ENCODE results near the gene CCDC30. TPM values are rescaled to one million over a fixed set of nuclear protein-coding genes. Genes with fewer than 3 reads are reported as not detected.
A peak's percentile ranks its signal among the peaks of the same experiment; 100 is the strongest.

Gene CCDC30
- total RNA-seq, 4 donors from 2014 or later, result 1.1 to 2.7 (median 2.5) TPM

DNA sequence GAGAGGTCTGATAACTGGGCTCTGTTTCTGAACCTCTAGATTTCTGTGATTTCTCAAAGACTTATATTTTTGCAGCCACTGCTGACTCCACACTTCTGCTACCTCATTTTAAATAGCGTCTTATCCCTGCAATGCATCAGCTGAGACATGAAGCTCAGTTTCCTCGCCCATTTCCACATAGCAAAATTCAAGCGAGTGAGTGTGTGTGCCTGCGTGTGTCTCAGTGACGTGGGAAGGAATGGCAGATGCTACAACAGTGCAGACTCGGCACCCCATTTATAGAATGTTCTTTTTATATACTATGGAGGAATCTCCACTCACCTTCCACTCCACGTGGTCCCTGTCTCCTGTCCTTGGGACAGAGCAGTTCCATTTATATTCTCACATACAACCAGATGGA lies 43.0 kb upstream of the CCDC30 start:
- Histone ChIP-seq H3K4me3 (no peak overlapping the region), H3K27ac (peak overlapping the region in 3 of 4 donors; percentile 18 to 80 (median 64)), H3K9me3 (no peaks in the 10 kb centered on the region), H3K27me3 (no peaks in the 10 kb centered on the region), H3K36me3 (no peaks in the 10 kb centered on the region), H3K4me1 (peaks cover 2 to 42% (median 11%) of the 10 kb centered on the region in 3 donors)
- TF ChIP-seq POLR2AphosphoS5 (IDR thresholded peaks at IDR 0.05), result no peak
- TF ChIP-seq, protein P1, sequence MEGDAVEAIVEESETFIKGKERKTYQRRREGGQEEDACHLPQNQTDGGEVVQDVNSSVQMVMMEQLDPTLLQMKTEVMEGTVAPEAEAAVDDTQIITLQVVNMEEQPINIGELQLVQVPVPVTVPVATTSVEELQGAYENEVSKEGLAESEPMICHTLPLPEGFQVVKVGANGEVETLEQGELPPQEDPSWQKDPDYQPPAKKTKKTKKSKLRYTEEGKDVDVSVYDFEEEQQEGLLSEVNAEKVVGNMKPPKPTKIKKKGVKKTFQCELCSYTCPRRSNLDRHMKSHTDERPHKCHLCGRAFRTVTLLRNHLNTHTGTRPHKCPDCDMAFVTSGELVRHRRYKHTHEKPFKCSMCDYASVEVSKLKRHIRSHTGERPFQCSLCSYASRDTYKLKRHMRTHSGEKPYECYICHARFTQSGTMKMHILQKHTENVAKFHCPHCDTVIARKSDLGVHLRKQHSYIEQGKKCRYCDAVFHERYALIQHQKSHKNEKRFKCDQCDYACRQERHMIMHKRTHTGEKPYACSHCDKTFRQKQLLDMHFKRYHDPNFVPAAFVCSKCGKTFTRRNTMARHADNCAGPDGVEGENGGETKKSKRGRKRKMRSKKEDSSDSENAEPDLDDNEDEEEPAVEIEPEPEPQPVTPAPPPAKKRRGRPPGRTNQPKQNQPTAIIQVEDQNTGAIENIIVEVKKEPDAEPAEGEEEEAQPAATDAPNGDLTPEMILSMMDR (IDR thresholded peaks at IDR 0.05), result no peak
- no peak for TF ChIP-seq POLR2A (IDR thresholded peaks at IDR 0.05)
- no peak for TF ChIP-seq EP300 (IDR thresholded peaks at IDR 0.05)
- ATAC-seq, result peak; percentile 18
- 28 to 57% methylated on average over 7 of the region's 7 CpGs for WGBS, 2 donors (ENCODE audit: low coverage in 1 of 2)

DNA sequence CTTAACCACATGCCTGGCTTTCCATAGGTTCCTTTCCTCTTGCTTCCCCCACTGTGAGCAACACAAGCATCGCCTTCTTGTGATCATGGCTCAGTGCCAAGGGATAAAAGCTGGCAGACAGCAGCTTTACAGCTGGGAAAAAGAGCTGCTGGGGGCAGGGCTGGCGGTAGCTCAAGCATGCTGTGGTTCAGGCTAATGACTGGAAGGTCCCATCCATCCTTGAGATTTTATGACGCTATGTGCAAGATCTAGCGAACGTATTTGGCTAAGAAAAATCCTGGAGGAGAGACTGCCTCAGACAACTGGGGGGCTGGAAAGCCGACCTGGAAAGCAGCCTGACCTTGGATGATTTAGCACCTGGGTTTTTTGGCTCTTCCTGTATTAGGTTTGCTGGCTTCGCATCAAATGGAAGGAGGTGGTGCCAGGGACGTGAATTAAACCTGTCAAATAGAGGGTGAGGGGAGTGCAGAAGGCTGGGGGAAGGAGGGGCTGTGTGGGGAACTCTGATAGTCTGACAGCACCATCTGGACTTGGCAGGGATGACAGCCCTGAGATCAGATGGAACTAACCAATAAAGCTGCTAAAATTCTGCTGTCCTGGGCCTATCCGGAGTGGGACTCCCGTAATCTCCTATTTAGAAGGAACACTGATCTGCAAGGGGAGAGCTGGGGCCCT lies 42.0 kb upstream of the CCDC30 start:
- Histone ChIP-seq H3K4me1 (peaks cover 2 to 42% (median 11%) of the 10 kb centered on the region in 3 donors), H3K27ac (peak overlapping the region in 3 of 4 donors; percentile 37 to 80 (median 64)), H3K27me3 (no peaks in the 10 kb centered on the region), H3K36me3 (no peaks in the 10 kb centered on the region), H3K9me3 (no peaks in the 10 kb centered on the region), H3K4me3 (no peak overlapping the region)
- ATAC-seq, result peak; percentile 50
- WGBS, 2 donors (ENCODE audit: low coverage in 1 of 2), result 0 to 16% methylated on average over 3 of the region's 10 CpGs
- TF ChIP-seq POLR2AphosphoS5 (IDR thresholded peaks at IDR 0.05) (peak; percentile 85), EP300 (IDR thresholded peaks at IDR 0.05) (no peak), POLR2A (IDR thresholded peaks at IDR 0.05) (no peak)
- TF ChIP-seq, protein P1 (IDR thresholded peaks at IDR 0.05), result no peak

DNA sequence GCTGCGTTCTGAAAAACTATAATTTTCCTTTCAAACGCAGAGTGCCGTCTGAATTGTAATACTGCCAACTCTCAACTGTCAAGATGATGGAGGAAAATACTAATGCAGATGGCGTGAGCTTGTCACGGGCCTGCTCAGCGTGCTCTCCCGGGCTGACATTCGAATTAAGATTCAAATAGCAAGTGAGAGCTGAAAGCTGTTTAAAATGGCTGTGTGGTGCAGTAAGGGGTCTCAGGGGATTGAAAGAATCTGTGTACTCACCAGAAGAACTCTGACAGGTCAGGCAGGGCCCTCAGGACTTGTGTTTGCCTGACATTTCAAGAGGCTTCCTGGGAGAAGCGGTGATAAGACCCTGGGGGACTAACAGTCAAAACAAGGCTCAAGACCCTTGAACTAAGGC lies 40.3 kb upstream of the CCDC30 start:
- H3K4me1 ChIP-seq, result peaks cover 2 to 42% (median 11%) of the 10 kb centered on the region in 3 donors
- no peak overlapping the region for H3K27ac ChIP-seq
- no peaks in the 10 kb centered on the region for H3K36me3 ChIP-seq
- H3K4me3 ChIP-seq, result no peak overlapping the region
- ATAC-seq, result no peak
- H3K27me3 ChIP-seq, result no peaks in the 10 kb centered on the region
- TF ChIP-seq POLR2A (IDR thresholded peaks at IDR 0.05) (no peak), POLR2AphosphoS5 (IDR thresholded peaks at IDR 0.05) (no peak), EP300 (IDR thresholded peaks at IDR 0.05) (no peak)
- TF ChIP-seq, protein P1 (IDR thresholded peaks at IDR 0.05), result no peak
- H3K9me3 ChIP-seq, result no peaks in the 10 kb centered on the region
- 27 to 28% methylated on average over 7 to 8 of the region's 9 CpGs for WGBS, 2 donors (ENCODE audit: low coverage in 1 of 2)

DNA sequence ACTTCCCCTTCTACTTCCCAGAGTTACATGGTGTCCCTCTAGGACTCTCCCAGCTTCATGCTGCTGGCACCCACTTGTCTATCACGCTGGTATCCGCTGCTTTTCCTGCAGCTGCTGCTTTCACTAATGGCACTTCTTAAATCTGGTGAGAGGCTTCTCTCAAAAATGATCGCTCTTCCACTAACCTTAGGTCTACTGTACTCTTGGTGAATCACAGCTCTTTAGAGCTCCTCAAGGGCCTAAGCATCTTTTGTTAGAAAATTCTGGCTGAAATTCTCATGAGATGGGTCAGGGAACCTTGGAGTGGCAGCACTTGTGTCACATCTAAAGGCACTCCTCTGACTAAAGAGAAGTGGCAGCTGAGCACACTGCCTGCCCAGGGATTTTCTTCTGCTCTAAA lies 39.4 kb upstream of the CCDC30 start:
- no peaks in the 10 kb centered on the region for H3K36me3 ChIP-seq
- TF ChIP-seq EP300 (IDR thresholded peaks at IDR 0.05) (no peak), POLR2AphosphoS5 (IDR thresholded peaks at IDR 0.05) (no peak), POLR2A (IDR thresholded peaks at IDR 0.05) (no peak)
- TF ChIP-seq, protein P1 (IDR thresholded peaks at IDR 0.05), result no peak
- H3K27ac ChIP-seq, result no peak overlapping the region
- WGBS, 2 donors (ENCODE audit: low coverage in 1 of 2), result 77 to 90% methylated on average over 3 of the region's 3 CpGs
- H3K9me3 ChIP-seq, result no peaks in the 10 kb centered on the region
- no peaks in the 10 kb centered on the region for H3K27me3 ChIP-seq
- no peak for ATAC-seq
- no peak overlapping the region for H3K4me3 ChIP-seq
- peaks cover 2 to 42% (median 11%) of the 10 kb centered on the region in 3 donors for H3K4me1 ChIP-seq

DNA sequence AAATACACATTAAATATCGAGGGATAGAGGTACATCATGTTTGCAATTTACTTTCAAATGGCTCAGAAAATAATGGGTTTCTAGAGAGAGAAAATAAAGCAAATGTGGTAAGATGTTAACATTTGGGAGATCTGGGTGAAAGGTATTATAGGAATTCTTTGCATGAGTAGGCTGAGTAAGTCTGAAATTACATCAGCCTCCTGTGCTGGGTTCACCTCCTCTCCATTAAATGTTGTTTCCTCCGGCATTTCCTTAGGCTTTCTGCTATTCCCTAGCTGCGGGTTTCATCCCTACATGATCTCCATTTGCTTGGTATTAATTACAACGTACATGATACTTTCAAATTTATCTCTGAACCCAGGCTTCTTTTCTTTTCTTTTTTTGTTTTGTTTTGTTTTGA lies 38.9 kb upstream of the CCDC30 start:
- H3K4me1 ChIP-seq, result peaks cover 2 to 36% (median 11%) of the 10 kb centered on the region in 3 donors
- 84 to 87% methylated on average over 4 of the region's 4 CpGs for WGBS, 2 donors (ENCODE audit: low coverage in 1 of 2)
- no peak for ATAC-seq
- H3K36me3 ChIP-seq, result no peaks in the 10 kb centered on the region
- no peaks in the 10 kb centered on the region for H3K9me3 ChIP-seq
- H3K27me3 ChIP-seq, result no peaks in the 10 kb centered on the region
- TF ChIP-seq EP300 (IDR thresholded peaks at IDR 0.05), result no peak
- no peak for TF ChIP-seq POLR2A (IDR thresholded peaks at IDR 0.05)
- no peak for TF ChIP-seq POLR2AphosphoS5 (IDR thresholded peaks at IDR 0.05)
- TF ChIP-seq, protein P1 (IDR thresholded peaks at IDR 0.05), result no peak
- no peak overlapping the region for H3K4me3 ChIP-seq
- no peak overlapping the region for H3K27ac ChIP-seq
